Measurements from ENCODE around the gene RALGPS1.

The RALGPS1 gene

GRCh38 chr9:127131871-127132270, 217.3 kb downstream of the RALGPS1 start:
- no peak for TF ChIP-seq CTCF (IDR thresholded peaks at IDR 0.05; ENCODE audit: low read depth, low read length)
- H3K4me3 ChIP-seq (ENCODE audit: low read depth, low read length) = no peak overlapping the region

GRCh38 chr9:127132375-127132774, 217.8 kb downstream of the RALGPS1 start:
- TF ChIP-seq CTCF (IDR thresholded peaks at IDR 0.05; ENCODE audit: low read depth, low read length) = no peak
- H3K4me3 ChIP-seq (ENCODE audit: low read depth, low read length) = no peak overlapping the region

GRCh38 chr9:127132921-127133647, 218.5 kb downstream of the RALGPS1 start:
- TF ChIP-seq CTCF (IDR thresholded peaks at IDR 0.05; ENCODE audit: low read depth, low read length) = no peak
- peak overlapping the region; percentile 20 for H3K4me3 ChIP-seq (ENCODE audit: low read depth, low read length)

GRCh38 chr9:127133739-127134167, 219.2 kb downstream of the RALGPS1 start:
- TF ChIP-seq CTCF (IDR thresholded peaks at IDR 0.05; ENCODE audit: low read depth, low read length) = no peak
- H3K4me3 ChIP-seq (ENCODE audit: low read depth, low read length) = peak overlapping the region; percentile 44

- no peak for TF ChIP-seq CTCF (IDR thresholded peaks at IDR 0.05; ENCODE audit: low read depth, low read length)
- no peak overlapping the region for H3K4me3 ChIP-seq (ENCODE audit: low read depth, low read length)
Measured at GRCh38 chr9:127135056-127135745, 220.6 kb downstream of the RALGPS1 start.

- no peak overlapping the region for H3K4me3 ChIP-seq (ENCODE audit: low read depth, low read length)
- no peak for TF ChIP-seq CTCF (IDR thresholded peaks at IDR 0.05; ENCODE audit: low read depth, low read length)
Measured at GRCh38 chr9:127136081-127136879, 221.7 kb downstream of the RALGPS1 start.

Measured in WI38 (cell line).